KG1 (cell line): Measurements from ENCODE around the gene NLRX1.
"Not testable (repeated sequence)": the region's sequence is repeated elsewhere in the genome, so short reads cannot be mapped to it uniquely, and the experiment has no call there.

Source experiments
- DNase-seq: peaks from one replicate; lab custom pipeline; 2025; lab: John Stamatoyannopoulos, UW

Gene NLRX1

GRCh38 chr11:119153049-119153818, 15.3 kb upstream of the NLRX1 start:
- no peak for DNase-seq

DNA sequence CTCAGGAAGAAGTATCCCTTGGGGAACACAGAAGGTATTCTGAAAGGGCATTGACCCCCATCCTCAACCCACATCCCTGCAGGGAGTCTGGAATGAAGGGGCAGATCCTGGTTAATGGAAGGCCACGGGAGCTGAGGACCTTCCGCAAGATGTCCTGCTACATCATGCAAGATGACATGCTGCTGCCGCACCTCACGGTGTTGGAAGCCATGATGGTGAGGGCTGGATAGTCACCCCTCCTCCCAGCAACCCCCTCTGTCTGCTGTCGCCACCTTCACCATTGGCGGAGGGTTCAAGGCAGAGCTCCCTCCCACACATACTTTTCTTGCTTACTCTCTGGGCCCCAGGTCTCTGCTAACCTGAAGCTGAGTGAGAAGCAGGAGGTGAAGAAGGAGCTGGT, 14.3 kb upstream of the NLRX1 start:
- DNase-seq = no peak

GRCh38 chr11:119155733-119156492, 12.6 kb upstream of the NLRX1 start:
- no peak for DNase-seq

GRCh38 chr11:119156496-119156895, 12.0 kb upstream of the NLRX1 start:
- no peak for DNase-seq

DNA sequence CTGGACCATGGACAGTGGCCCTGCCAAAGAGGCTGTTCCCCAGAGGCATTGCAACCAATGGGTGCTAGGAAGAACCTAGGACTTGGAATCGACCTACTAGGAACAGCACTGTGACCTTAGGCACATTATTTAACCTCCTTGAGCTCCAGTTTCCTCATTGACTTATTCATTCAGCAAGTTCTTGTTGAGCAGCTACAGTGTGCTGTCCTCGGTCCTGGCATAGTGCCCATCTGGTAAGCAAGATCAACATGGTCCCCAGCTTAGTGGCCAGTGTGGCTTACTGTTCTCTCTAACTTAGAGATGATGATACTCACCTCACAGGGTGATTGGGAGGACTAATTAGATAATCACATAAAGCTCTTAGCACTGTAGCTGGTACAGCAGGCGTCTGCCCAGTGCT, 11.5 kb upstream of the NLRX1 start:
- no peak for DNase-seq

DNA sequence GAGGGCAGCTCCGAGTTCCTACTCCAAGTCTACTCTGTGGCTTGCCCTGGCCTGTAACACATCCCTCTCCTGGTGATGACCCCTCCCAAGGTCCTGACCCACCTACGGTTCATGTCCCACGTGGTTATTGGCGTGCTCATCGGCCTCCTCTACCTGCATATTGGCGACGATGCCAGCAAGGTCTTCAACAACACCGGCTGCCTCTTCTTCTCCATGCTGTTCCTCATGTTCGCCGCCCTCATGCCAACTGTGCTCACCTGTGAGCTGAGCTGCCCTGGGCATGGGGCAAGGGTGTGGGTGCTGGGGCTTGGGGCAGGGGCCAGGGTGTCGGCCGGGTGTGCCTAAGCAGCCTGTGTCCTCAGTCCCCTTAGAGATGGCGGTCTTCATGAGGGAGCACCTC, 10.1 kb upstream of the NLRX1 start:
- DNase-seq = no peak

DNA sequence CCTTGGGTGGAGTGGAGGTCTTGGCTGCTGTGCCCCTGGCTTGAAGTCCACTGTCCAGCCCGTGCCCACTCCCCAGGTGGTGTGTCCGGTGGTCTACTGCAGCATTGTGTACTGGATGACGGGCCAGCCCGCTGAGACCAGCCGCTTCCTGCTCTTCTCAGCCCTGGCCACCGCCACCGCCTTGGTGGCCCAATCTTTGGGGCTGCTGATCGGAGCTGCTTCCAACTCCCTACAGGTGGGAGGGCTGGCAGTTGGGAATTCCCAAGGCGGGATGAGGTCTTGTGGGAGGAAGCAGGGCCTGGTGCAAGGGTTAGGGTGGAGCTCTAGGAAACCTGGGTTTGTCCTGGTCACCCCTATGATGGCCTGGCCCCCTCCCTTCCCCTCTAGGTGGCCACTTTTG, 8.4 kb upstream of the NLRX1 start:
- DNase-seq = no peak

- DNase-seq = no peak
Observed at GRCh38 chr11:119161871-119162270, 6.7 kb upstream of the NLRX1 start.

DNA sequence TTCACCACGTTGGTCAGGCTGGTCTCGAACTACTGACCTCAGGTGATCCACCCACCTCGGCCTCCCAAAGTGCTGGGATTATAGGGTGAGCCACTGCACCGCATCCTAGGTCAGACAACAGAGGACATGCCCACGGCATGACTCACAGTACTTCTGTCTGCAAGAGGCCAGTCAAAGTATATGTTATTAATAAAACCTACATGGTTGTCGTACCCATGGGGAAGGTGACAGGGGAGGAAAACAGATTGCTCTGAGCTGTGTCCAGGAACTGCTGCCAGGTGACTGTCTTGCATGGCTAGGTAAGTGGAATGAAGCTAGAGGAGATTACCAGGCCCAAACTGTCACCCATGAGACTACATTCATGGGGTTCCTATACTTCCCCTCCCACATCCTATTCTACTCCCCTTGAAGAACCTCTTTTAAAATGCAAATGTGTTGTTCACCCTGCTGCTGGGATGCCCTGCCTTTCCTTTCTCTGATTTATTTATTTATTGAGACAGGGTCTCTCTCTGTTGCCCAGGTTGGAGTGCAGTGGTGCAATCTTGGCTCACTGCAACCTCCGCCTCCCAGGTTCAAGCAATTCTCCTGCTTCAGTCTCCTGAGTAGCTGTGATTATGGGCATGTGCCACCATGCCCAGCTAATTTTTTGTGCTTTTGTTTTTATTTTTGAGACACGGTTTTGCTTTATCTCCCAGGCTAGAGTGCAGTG, 2.0 kb upstream of the NLRX1 start:
- DNase-seq = no peak

- not testable (repeated sequence) for DNase-seq
Observed at GRCh38 chr11:119167077-119167458, 1.5 kb upstream of the NLRX1 start.

DNA sequence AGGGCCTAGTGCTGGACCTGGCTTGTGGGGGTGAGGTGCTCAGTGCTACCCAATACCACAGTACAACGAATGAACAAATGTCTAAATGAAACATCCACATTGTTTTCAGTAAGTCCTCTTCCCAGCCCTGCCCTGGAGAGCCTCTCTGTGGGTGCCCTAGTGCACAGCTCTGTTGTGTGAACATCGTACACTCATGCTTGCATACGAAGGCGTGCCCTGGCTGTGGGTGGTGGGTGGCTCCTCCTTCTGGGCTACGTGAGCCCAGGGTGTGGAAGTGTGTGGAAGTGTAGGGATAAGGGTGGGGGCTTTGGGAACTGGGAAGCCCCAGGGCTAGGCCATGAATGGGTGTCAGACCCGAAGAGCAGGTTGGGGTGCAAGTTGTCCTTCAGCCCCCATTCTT, 592 bp upstream of the NLRX1 start:
- no peak for DNase-seq

DNA sequence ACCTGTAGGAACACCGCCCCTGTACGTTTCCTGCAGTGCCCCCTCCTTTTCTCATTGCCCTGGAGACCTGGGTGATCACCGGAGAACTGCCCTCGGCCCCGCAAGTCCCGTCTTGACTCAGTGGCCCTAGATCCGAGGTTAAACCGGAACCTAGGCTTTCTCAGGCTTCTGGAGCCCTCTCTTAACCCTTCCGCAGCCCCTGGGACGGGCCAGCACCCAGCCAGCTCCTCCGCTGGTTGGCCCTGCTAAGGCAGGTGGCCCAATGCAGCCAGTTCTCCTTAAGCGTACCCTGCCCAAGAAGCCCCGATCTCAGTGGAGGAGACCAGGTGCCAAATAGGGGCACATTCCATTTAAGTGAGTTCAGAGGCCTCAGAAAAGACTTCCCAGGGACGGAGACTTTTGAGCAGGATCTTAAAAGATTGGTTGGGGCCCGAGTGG, 776 bp downstream of the NLRX1 start:
- peak; percentile 18 for DNase-seq

DNA sequence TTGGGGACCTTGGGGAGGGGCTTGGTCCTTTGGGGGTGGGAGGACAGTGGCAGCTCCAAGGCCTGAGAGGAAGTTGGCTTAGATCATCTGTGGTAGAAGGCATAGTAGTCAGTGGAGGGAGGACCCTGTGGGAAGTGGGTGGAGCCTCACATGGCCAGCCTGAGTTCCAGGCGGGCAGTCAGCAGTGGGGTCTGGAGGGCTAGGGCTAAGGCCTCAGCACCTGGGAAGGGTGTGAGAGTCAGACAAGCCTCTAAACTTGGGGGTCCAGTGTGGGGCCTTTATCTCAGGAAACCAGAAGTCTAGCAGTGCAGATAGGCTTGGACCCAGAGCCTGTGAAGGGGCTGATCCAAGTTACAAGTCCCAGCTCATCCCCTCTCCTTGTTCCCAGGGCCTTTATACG, 4.0 kb downstream of the NLRX1 start:
- no peak for DNase-seq

DNA sequence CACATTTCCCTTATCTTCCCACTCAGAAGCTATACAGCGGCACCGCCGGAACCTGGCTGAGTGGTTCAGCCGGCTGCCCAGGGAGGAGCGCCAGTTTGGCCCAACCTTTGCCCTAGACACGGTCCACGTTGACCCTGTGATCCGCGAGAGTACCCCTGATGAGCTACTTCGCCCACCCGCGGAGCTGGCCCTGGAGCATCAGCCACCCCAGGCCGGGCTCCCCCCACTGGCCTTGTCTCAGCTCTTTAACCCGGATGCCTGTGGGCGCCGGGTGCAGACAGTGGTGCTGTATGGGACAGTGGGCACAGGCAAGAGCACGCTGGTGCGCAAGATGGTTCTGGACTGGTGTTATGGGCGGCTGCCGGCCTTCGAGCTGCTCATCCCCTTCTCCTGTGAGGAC, 4.9 kb downstream of the NLRX1 start:
- DNase-seq = no peak

- no peak for DNase-seq
Observed at GRCh38 chr11:119175493-119176077, 7.1 kb downstream of the NLRX1 start.

DNA sequence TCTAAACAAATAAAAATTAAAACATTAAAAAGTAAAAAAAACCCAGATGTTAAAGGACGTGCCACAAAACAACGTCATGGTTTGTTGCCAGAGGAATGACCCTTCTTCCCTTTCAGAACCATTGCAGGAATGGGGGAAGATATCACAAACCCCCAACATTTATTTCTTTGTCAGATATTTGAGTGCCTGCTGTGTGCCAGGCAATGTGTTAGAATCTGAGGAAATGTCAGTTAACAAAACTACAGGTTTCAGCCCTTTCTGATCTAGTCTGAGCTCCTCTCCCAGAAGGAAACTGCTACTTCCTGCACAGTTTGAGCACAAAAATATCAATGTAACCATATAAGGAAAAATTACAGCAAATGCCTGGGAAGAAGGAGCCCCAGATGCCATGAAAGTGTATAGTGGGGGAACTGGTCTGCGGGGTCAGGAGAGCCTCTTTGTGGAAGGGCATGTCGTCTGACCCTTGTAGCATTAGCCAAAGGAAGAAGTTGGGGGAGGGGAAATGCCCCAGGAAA, 9.7 kb downstream of the NLRX1 start:
- peak; percentile 18 for DNase-seq

DNA sequence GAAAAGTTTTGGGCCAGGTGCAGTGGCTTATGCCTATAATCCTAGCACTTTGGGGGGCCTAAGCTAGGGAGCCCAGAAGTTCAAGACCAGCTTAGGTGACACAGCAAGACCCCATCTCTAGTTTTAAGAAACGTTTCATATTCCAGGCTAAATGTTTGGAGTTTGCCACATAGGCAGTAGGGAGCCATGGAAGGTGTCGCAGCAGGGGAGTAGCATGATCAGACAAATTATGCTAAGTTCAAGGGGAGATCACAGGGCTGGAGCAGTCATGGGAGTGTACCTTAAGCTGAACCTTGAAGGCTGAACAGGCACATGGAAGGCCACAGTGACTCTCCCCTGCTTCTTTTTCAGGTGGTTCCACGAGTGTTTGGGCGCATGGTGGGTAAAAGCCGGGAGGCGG, 10.8 kb downstream of the NLRX1 start:
- no peak for DNase-seq

DNA sequence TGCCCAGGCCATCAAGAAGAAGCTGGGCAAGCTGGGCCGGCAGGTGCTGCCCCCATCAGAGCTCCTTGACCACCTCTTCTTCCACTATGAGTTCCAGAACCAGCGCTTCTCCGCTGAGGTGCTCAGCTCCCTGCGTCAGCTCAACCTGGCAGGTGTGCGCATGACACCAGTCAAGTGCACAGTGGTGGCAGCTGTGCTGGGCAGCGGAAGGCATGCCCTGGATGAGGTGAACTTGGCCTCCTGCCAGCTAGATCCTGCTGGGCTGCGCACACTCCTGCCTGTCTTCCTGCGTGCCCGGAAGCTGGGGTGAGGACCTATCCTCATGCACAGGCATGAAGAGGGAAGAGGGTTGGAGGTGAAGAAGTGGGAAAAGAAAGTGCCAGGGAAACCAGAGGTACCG, 11.5 kb downstream of the NLRX1 start:
- DNase-seq = no peak

GRCh38 chr11:119180729-119181676, 12.5 kb downstream of the NLRX1 start:
- DNase-seq = no peak

GRCh38 chr11:119181677-119182412, 13.3 kb downstream of the NLRX1 start:
- no peak for DNase-seq
